VCaP (cell line): Measurements from ENCODE around the gene ADAMTSL5.
A peak's percentile ranks its signal among the peaks of the same experiment; 100 is the strongest.

ENCODE experiments used
- H3K27ac ChIP-seq: fragments of 450-650 bp; 2 replicates; pipeline ENCODE4 v1.5.1; 2017
- CTCF ChIP-seq: fragments of 450-650 bp; conservative IDR thresholded peaks from 2 replicates; pipeline ENCODE4 v1.5.1; 2017; ENCODE audit warnings: mild to moderate bottlenecking, moderate library complexity

Gene ADAMTSL5

GRCh38 chr19:1489463-1490310, 23.1 kb downstream of the ADAMTSL5 start:
- peak overlapping the region; percentile 75 for H3K27ac ChIP-seq

GRCh38 chr19:1488282-1488601, 24.6 kb downstream of the ADAMTSL5 start:
- TF ChIP-seq CTCF = no peak
- H3K27ac ChIP-seq = no peak overlapping the region

More at GRCh38 chr19:1489463-1490310, 23.1 kb downstream of the ADAMTSL5 start:
- TF ChIP-seq CTCF = no peak

GRCh38 chr19:1487576-1488281, 25.1 kb downstream of the ADAMTSL5 start:
- TF ChIP-seq CTCF = no peak
- H3K27ac ChIP-seq = no peak overlapping the region

- no peak for TF ChIP-seq CTCF
- no peak overlapping the region for H3K27ac ChIP-seq
Observed at GRCh38 chr19:1486720-1487575, 25.9 kb downstream of the ADAMTSL5 start.

GRCh38 chr19:1483979-1484428, 28.8 kb downstream of the ADAMTSL5 start:
- TF ChIP-seq CTCF = no peak
- H3K27ac ChIP-seq = no peak overlapping the region

GRCh38 chr19:1483131-1483978, 29.5 kb downstream of the ADAMTSL5 start:
- TF ChIP-seq CTCF = no peak

More at GRCh38 chr19:1483131-1483978, 29.5 kb downstream of the ADAMTSL5 start:
- H3K27ac ChIP-seq = no peak overlapping the region
